Peyer's patch (tissue), 4 donors: ENCODE data around the gene ROBO2.

Source experiments
- CTCF ChIP-seq, 6 experiments: fragments of 450-650 bp in 4 of 6; fragments of 200-600 bp in 2 of 6; sonication (generic) in 1 of 6; IDR thresholded peaks; one replicate each; pipeline ENCODE4 v1.5.1; 2017 to 2019; ENCODE audit warnings: antibody characterized with exemption in 6 of 6, mild to moderate bottlenecking in 3 of 6, moderate library complexity in 1 of 6
- POLR2A ChIP-seq, 2 donors: fragments of 450-650 bp; IDR thresholded peaks; one replicate each; pipeline ENCODE4 v1.5.1; 2017; ENCODE audit warnings: antibody characterized with exemption in 2 of 2, mild to moderate bottlenecking in 2 of 2, moderate library complexity in 2 of 2

GRCh38 chr3:77514766-77515165 is 474.9 kb downstream of the ROBO2 start:
- TF ChIP-seq CTCF (IDR thresholded peaks at IDR 0.05) (no peak), POLR2A (IDR thresholded peaks at IDR 0.05) (no peak)
